G401 (cell line): ENCODE data around the gene PRKAA2. TPM values are rescaled to one million over a fixed set of nuclear protein-coding genes. Genes with fewer than 3 reads are reported as not detected.

ENCODE experiments used
- DNase-seq: peaks from one replicate; pipeline ENCODE4 v3.0.0-alpha.2; 2015; ENCODE audit warnings: low spot score
- in situ Hi-C: cut with HindIII; loops from 2 replicates; pipeline ENCODE4 v1.10.0; 2016; ENCODE audit warnings: low sequenced_read_pairs, mixed read lengths
- total RNA-seq: library from RNA; depleted of rRNA; stranded (reverse); fragments of >200 nt; shearing (Covaris generic); gene quantifications from 2 replicates; pipeline ENCODE4 v1.2.3, GENCODE V29; 2014; rRNA removed

The PRKAA2 gene
- total RNA-seq, 1 experiment from 2014 or later, result not detected

- DNase-seq, result no peak
- in situ Hi-C loops, result no loop called here
Measured at GRCh38 chr1:56707379-56707778, 62.3 kb downstream of the PRKAA2 start.

DNA sequence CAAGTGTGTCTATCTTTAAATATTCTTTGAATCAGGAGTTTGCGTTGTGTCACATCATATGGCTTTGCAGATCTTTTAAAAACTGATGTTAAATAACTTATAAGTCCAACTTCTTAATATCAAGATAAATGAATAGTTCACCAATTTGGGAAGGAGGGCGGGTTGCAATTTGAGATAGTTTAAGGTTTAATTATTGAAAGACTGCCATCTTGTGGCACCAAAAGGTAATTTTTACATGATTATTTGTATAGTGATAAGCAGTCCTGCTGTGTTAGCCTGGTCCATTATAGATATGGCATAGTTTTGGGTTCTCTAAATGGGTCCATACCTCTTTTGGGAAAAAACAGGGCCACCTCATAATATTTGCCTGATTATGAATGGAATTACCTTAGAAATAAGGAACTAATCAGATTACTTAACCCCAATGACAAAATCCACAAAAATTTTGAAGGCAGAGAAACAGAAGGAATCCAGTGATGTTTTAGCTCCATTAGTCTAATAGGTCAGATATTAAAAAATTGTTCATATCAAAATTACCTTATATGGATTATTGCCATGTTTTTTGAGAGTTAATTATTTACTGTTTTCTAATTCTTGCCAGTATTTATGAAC, 64.3 kb downstream of the PRKAA2 start:
- in situ Hi-C loops, result no loop called here
- peak; percentile 76 for DNase-seq

- in situ Hi-C loops, result no loop called here
- no peak for DNase-seq
Measured at GRCh38 chr1:56709995-56710394, 64.9 kb downstream of the PRKAA2 start.

DNA sequence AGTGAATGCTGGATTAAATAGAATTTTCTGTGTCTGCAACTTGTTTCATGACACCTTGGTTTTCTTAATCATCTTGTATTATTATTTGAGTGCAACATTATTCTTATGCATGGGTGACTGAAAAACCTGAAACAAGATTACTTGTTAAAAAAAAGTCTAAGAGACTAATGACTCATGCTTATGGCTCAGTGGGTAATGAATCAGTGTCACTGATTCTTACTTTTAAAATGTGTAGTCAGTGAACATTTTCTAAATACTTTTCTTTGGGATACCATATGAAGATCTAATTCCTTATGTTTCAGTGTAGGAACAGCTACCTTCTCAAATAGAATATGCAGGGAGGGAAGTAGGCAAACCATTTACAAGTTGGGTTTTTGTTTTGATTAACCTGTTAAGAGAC, 65.5 kb downstream of the PRKAA2 start:
- DNase-seq, result no peak

DNA sequence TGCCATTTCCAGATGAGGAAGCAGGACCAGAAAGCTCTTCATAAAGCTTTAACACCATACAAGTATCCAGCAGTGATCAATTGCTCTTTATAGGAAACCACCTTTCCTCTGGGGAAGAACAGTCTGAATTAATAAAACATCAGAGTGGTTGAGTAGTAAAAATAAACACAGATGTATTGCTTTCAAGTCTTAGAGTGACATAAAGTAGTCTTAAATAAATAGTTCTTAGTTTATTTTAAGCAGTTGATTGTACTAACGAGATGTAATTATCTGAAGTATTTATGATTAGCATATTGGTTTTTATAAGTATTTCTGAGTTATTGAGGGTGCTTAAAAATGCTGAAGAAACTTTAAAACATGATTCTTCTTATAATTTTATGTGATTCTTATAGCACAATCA, 67.0 kb downstream of the PRKAA2 start:
- no peak for DNase-seq
- in situ Hi-C loops, result no loop called here

More for the DNA sequence above, 65.5 kb downstream of the PRKAA2 start:
- in situ Hi-C loops, result no loop called here

DNA sequence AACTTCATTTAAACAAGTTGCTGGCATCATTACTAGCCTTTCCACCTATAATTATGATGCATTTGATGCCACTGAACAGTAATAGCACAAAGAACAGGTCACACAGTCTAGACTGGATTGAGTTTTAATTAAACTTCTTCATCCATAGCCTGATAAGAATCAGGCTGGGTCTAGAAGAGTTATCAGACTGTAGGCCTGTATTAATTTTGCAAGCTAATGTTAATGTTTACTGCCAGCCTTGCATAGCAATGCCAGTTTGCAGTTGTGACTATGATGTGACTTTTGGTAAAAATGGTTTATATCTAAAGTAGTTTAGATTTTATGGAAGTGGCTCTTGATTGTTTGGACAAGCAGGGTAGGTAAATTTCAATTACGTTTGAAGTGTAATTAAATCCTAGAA, 68.0 kb downstream of the PRKAA2 start:
- DNase-seq, result no peak
- in situ Hi-C loops, result no loop called here

- in situ Hi-C loops, result no loop called here
- DNase-seq, result no peak
Measured at GRCh38 chr1:56715156-56715555, 70.0 kb downstream of the PRKAA2 start.

DNA sequence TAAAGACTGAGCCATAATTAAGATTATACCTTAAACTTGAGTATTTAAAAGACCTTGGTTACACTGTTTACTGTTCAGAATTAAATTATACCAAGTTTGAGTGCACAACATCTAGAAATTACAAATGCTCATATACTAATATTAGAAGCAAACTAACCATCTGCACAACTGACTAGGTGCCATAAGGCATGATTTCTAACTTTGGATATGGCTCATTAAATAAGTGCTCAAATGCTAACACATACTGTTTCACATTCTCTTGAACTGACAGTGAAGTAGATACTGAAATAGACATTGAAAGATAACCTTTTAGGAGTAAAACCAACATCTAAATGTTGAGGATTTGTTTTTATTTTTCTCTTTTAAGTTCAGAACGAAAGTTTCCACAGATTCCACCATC, 74.1 kb downstream of the PRKAA2 start:
- in situ Hi-C loops, result no loop called here

GRCh38 chr1:56726706-56727105, 81.6 kb downstream of the PRKAA2 start:
- DNase-seq, result no peak
- in situ Hi-C loops, result no loop called here

More for the DNA sequence above, 74.1 kb downstream of the PRKAA2 start:
- peak; percentile 29 for DNase-seq

GRCh38 chr1:56728964-56729363, 83.8 kb downstream of the PRKAA2 start:
- no peak for DNase-seq
- in situ Hi-C loops, result no loop called here

- no peak for DNase-seq
- in situ Hi-C loops, result no loop called here
Measured at GRCh38 chr1:56745231-56745630, 100.1 kb downstream of the PRKAA2 start.

- in situ Hi-C loops, result no loop called here
Measured at GRCh38 chr1:56754708-56755479, 109.8 kb downstream of the PRKAA2 start.

DNA sequence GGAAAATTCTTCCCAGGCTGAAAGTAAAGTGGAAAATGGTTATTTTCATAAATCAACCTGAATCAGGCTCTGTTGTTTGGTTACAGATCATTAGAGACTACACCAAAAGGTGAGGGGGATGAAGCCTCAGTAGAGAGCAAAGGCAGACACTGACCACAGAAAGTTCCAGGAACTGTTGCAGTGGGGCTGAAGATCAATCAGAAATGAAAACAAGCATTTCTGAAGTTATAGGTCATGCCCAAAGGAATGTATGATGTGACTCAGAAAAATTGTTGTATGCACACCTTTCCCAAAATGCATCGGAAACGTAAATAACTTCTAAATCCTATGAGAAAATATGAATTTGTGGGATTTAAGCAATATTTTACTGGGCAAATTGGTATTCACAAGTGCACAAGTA, 110.8 kb downstream of the PRKAA2 start:
- in situ Hi-C loops, result no loop called here
- no peak for DNase-seq

More at GRCh38 chr1:56754708-56755479, 109.8 kb downstream of the PRKAA2 start:
- no peak for DNase-seq

- DNase-seq, result peak; percentile 58
- in situ Hi-C loops, result no loop called here
Measured at GRCh38 chr1:56758135-56758534, 113.0 kb downstream of the PRKAA2 start.

DNA sequence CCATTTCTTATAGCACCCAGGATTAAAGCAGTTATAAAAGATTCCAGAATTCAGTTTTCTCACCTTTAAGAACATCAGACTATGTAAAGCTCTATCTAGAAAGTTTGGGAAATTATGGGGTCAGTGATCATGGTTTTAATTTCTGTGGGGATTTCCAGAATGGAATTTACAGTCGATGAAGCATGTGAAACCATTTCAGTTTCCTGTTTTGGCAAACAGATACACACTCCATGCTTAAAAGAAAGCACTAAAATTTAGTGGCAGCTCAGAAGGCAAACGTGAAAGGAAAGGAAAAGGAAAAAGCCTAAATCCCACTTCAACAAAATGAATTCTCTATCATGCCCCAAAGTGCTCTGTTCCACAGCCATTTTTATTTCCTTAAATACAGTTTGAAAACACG, 113.7 kb downstream of the PRKAA2 start:
- no peak for DNase-seq
- in situ Hi-C loops, result no loop called here

Other genes with a start within 250 kb of the PRKAA2 start
- not detected in 2 replicates for gene PLPP3, start 65.8 kb upstream of the PRKAA2 start, total RNA-seq
- not detected in 2 replicates for gene FYB2, start 174.1 kb downstream of the PRKAA2 start, total RNA-seq
- not detected in 2 replicates for gene C8A, start 209.5 kb downstream of the PRKAA2 start, total RNA-seq